Activated CD4-positive, alpha-beta T cell treated with anti-CD3 and anti-CD28 coated beads, Interleukin-10, Interleukin-2, amounts not matched to agents 100 ng/mL and 50 ng/mL, durations not matched to agents 16 hours and 8 hours (primary cell): ENCODE data around the gene BSND.

Experiments
- DNase-seq: peaks from one replicate; pipeline ENCODE4 v3.0.0-alpha.2; 2020

Gene BSND

DNA sequence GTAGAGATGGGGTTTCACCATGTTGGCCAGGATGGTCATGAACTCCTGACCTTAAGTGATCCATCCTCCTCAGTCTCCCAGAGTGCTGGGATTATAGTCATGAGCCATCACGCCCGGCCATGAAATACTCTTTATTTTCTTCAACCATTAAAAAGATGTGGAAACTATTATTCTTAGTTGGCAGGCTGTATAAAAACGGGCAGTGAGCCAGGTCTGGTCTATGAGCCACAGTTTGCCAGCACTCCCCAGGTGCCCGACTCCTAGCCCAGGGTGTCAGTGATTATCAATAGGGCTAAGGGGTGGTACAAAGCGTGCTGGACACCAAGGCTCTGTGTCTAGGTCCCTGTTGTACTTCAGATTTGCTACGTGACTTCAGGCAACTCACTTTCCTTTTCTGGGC is 22.0 kb upstream of the BSND start:
- no peak for DNase-seq

DNA sequence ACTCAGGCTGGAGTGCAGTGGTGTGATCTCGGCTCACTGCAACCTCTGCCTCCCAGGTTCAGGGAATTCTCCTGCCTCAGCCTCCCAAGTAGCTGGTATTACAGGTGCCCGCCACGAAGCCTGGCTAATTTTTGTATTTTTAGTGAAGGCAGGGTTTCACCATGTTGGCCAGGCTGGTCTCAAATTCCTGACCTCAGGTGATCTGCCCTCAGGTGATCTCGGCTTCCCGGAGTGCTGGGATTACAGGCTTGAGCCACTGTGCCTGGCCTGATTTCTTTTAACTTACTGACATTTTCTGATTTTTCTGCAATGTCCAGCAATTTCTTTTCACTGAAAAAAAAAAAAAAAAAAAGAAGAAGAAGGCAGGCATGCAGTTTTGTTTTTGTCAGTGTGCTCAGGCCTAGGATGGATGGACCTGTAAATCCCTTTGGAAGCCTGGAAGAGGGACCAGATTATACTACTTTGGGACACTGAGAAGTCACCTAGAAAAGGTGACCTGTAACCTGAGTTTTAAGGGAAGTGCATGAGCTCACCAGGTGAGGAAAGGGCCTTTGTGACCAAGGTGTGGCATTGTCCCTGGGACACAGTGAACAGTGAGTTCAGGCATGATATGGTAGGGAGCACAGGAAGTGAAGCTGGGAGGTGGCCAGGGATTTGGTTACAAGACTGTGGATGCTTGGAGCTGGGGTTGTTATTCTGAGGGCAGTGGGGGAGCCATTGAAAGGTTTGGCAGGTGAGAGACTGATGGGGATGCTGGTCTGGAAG is 21.0 kb upstream of the BSND start:
- DNase-seq = no peak

DNA sequence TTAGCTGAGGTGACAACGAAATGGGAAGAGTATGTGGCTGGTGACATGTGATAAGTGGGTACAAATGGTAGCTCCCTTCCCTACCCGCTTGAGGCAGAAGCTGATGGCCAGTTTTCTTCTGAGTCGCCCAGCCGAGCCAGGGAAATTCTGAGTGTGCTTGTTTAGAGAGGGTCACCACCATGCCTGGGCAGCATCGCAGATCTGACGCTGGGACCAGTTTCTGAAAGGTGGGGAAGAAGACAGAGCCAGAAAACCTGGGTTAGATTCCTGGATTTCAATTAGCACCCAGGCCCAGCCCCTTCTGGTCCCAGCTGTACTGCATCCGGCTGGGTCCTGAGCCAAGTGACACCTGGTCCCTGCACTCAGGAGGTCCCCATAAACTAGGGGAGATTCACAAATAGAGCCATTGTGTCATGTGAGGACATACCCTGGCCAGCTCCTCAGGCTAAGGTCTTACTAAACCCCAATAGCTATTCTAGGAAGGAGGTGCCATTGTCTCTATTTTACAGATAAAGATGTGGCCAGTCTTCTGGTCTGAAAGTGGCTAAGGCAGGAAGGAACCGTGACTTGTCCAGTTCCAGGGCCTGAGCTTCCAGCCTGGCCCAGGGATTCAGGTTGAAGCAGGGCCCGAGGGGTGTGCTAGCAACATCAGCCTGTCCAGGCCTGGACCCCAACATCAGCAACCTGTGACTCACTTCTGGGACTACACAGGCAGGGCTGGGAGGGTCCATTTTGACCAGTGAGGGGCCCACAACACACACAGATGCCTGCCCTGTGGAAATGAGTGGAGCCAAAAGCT is 20.0 kb upstream of the BSND start:
- no peak for DNase-seq

DNA sequence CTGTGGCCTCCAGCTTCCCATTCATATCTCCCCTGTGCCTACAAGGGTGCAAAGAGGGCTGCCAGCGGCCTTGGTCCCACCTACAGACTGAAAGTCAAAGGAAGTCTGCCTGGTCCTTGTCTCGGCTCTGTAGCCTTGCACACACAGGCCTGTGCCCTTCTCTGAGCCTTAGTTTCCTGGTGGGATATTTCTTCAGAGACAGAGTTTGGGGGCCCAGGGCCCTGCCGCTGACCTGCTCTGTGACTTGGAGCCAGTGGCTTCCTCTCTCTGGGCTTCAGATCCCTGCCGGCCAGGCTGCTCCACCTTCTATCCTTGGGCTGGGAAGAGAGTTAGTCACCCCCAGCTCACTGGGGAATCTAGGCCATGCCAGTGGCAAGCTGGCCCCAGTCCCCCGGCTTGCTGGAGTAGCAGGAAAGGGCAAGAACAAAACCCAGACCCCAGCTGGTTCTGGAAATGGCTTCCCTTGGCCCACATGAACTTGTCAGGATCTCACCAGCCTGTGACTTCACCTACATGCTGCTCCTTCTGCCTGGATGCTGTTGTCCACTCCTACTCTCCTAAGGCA is 19.3 kb upstream of the BSND start:
- DNase-seq = no peak

DNA sequence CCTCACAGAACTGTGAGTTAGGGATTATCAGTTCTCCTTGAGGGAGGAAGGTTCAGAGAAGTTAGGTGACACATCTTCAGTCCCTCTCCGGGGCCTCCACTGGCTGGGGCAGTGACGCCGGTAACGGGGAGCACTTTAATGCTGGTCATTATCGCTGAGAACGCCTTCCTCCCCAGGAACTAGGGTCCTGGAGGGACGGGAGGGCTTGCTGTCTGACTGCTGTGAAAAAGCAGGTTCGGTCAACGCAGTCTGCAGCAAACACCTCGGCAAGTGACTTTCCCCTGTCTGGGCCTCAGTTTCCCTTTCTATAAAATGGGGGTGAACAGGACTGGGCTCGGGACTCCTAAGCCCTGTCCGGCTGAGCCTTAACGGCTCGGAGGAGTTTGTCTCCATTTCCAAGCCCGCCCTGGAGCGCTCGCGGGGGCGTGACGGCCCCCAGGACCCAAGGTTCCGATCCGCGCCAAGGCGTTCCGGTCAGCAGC is 18.6 kb upstream of the BSND start:
- no peak for DNase-seq

DNA sequence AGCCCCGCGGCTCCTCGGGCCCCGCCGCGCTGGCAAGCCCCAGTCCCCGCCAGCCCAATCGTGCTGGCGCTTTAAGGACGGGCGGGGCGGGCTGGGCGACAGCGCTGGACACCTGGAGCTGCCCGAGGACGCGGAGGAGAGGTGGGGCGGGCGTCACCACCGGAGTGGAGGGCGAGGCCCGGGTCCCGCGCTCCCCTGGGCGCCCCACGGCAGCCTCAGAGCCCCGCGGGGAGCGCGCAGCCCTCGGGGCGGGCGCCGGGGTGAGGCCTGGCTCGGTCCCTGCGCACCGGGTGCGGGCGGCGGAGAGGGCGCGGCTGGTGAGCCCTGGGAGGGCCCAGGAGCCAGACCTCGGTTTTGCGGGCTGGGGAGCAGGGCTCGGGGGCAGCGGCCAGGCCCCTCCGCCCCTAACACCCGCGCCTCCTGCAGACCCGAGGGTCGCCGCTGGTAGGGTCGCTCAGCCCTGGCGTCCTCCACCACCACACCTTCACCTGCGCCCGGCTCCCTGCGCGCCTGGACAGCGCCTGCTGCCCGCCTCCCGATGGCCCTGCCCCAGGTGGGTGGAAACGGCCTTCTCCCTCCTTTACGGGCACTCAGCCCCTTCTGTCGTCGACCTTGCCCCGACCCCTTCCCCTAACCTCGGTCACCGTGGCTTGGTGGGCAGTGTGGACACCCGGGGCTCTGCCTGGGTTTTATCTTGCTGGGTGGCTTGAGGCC is 18.0 kb upstream of the BSND start, which contains the start of gene TMEM61:
TSS of gene TMEM61 (plus strand) at position 101 of the 714 bp plus-strand sequence. CDS start at position 539, 438 bp downstream.
- no peak for DNase-seq

DNA sequence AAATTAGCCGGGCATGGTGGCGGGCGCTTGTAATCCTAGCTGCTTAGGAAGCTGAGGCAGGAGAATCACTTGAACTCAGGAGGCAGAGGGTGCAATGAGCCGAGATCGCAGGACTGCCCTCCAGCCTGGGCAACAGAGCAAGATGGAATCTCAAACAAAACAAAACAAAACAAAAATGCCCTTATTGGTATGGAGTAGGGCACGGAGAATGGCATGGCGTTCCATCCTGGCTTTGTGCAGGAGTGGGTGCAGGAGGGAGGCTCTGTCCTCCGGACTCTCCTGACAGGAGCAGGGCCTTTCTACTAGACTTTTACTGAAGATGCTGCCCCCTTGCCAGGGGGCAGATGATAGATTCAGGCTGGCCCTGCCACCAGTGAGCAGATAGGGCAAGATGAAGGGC is 17.3 kb upstream of the BSND start:
- DNase-seq = no peak

DNA sequence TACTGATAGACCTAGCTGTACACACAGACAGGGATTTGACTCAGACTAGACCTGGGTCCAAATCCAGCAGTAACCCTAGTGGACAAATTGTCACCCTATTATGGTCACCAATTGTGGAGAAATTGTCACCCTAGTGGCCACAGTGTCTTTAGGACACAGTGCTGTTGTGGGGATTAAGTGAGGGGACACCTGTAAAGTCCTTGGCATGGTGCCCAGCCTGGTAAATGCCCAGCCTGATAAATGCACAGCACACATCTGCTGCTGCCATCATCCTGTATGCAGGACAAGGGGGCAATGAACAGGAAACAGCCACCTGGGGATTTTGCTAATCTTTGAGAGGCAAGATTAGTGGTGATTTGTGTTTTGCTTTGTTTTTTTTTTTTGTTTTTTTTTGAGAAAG is 16.0 kb upstream of the BSND start:
- DNase-seq = no peak

DNA sequence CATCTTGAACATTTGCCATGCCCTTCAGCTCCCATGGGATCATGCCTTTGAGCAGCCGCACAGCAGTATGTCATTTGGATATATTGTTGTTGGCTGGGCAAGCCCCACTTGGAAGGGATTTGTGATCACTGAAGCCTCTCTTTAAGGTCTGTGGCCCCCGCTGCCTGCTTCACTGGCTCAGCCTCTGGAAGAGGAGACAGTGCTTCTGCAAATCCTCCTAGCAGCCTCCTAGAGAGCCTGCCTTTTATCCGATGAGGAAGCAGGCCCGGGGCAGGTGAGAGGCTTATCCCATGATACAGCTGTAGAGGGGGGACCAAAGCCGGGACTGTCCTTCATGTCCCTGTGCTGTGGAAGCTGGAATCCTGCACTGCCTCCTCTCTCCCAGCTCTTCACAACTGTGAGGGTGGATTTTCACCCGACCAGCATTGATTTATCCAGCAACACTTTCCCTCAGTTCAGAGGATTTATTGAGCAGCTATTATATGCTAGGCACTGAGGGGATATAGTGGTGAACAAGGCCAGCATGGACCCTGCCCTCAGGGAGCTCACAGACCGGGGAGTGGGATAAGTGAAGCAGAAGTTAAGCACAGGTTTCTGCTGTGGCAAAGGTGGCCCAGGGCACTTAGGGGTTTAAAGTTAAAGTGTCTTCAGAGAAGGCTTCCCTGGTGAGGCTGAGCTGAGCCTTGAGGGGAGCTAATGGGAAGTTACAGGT is 14.4 kb upstream of the BSND start:
- no peak for DNase-seq

DNA sequence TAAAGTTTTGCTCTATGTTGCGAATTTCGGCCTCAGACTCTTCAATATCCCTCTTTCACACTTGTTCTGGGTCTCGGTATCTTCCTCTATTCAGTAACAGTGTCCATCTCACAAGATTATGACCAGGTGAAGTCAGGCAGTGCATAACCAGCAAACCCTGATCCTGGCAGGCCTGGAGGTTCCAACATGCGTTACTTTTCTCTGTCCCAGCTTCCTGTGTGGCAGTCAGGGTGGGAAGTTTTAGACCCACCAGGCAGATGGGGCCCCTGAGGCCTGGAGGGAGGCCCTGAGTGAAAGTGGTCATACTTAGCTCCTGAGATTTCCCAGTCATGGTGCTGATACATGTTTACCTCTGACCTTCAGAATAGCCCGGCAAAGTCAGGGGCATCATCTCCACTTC is 13.2 kb upstream of the BSND start:
- no peak for DNase-seq

DNA sequence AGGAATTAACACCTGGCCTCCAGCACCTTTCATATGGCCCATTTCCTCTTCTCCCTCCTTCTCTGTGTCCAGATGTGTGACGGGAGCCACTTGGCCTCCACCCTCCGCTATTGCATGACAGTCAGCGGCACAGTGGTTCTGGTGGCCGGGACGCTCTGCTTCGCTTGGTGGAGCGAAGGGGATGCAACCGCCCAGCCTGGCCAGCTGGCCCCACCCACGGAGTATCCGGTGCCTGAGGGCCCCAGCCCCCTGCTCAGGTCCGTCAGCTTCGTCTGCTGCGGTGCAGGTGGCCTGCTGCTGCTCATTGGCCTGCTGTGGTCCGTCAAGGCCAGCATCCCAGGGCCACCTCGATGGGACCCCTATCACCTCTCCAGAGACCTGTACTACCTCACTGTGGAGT is 12.7 kb upstream of the BSND start:
- DNase-seq = no peak

DNA sequence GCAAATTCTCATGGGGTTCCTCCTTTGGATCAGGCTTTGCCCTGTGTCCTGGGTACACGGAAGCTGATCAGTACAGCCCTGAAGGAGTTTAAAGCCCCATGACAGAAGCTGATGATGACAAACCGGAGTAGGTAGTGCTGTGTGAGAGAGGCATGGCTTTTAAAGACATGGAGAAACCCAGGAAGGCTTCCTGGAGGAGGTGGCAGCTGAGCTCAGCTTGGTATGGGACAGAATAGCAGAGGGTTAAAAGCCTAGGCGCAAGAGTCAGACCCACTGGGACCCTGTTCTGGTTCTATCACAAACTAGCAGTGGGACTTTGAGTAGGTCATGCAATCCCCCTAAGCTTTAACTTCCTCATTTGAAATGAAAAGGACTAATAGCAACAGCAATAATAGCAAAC is 12.2 kb upstream of the BSND start:
- no peak for DNase-seq

DNA sequence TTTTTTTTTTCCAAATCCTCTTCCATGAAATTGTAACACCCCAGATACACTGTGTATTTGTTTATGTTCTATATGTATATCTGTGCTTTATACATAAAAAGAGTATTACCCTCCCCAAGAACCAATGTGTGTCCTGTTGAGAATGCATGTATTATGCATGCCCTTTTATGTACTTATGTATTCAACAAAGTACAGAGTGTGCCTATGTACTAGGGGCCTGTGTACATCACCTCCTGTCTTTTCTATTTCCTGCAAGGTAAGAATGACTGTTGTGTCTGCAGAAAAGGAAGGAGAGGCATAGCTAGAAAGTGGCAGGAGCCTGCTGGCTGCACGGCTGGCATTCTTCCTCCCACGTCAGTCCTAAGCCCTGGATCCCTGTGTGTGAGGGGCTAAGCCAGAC is 11.3 kb upstream of the BSND start:
- no peak for DNase-seq

DNA sequence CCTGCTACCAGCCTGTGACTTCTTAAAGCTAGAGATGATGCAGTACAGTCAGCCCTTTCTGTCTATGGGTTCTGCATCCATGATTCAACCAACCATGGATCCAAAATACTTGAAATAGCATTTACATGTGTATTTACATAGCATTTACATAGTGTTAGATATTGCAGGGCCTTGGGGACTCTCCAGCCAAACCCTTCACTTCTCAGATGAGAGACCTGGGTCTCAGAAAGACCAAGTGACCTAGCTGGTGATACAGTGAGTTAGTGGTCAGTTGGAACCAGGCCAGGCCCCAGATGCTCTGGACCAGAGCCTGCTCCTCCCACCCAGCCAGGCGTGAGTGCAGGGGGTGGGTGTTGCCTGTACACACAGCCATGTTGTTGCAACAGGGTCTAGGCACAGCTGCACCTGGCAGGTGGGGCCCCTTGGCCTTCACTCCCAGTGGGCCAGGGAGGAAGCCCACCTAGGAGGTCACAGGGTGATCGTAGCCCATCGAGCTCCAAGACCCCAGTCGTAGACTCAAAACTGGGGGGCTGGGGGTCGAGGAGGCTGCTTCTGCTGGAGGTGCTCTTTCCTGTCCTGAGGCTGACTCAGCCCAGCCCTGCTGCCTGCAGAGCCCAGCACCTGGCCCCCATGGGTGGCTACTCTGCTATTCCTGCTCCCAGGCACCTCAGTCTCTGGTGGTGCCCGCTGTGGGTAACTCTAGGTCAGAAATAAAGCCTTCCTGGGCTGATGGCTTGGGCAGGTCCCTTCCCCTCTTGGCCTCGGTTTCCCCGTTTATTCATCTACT is 10.6 kb upstream of the BSND start:
- DNase-seq = no peak

DNA sequence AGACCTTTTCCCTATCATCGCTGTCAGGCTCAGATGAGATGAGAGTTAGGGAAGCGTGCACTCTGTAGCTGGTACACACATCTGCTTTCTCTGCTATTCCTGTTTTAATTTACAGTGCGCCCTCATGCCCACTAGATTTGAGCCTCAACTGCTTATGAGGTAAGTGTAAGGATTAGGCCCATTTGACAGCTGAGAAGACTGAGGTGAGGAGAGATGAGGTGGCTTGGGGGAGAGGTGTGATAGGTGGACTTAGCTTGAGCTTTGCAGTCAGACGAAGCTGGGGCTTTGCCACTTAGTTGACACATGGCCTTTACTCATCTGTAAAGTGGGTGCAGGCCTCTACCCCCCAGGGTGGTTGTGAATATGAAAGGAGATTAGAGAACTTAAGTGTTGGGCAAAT is 9.8 kb upstream of the BSND start:
- no peak for DNase-seq

DNA sequence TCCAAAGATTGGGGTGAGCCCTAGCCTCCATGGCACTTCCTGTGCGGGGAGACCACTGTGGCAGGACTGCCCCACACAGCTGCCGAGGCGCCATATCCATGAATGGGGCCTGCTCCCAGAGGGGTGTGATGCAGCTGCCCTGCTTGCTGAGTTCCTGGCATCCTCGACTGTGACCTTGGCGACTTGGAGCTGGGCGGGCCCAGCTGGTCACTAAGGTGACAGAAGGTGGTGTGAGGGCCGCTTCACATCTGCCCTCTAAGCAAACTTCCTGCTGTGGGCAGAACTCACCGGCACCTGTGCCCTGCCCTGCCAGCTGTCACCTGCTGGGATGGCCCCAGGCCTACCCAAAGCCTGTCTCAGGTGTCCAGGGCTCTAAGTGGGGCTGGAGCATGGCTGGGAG is 9.3 kb upstream of the BSND start:
- DNase-seq = no peak

DNA sequence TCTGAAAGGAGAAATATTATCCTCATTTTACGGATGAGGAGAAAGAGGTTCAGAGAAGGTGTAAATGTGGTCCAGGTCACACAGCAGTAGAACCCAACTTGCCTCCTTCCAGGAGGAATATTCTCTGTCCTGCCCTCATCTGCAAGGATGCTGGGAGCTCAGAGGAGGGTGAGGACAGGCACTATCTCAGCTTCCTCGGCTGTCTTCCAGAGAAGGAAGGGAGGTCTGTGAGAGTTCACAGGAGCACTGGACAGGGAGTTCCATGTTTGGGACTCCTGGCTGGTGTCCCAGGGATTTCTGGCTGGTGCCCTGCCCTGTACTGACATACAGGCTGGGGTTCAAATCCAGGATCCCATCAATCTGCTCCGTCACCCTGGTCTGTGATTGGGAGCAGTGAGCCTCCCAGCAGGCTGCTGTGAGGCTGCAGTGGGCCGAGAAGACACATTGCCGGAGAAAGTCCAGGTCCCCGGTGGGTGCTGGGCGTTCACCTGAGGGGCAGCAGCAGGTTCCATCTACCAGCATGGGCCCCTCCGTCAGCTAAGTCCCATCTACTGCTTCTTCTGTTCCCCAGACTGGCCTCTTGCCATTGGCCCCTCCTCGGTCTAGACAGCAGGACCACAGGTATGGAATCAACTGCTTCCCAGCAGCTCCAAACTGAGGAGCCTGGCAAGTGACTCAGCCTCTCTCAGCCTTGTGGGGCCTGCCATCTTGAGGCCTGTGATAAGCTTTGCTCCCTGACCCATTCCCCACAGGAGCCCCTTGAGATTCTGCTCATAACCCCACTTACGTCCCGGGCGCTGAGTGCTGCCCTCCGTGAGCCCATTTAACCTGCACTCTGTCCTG is 8.5 kb upstream of the BSND start:
- no peak for DNase-seq

DNA sequence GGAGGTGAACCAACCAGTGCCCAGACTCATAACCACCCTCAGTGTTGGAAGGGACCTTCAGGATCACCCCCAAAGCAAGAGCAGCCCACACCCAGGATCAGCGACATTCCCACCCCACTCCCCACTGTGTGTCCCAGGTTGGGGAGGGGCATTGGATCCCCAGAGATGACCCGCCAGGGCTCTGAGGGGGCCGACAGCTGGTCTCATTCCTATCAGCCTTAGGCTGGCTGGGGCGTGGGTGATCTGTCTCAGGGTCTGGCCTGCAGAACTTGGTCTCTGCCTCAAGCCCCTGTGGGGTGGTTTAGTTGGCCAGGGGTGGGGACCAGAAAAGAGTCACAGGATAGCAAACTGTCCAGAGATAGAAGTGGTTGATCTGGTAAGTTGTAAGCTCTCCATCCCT is 7.8 kb upstream of the BSND start:
- no peak for DNase-seq

DNA sequence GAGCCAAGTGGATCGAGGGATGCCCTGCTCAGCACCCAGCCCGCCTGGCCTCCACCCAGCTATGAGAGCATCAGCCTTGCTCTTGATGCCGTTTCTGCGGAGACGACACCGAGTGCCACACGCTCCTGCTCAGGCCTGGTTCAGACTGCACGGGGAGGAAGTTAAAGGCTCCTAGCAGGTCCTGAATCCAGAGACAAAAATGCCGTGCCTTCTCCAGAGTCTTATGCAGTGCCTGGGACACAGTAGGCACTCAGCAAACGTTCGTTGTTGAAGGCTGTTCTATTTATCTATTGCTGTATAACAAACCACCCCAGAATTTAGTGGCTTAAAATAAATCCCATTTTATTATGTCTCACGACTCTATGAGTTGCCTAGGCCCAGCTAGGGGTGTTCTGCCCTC is 6.8 kb upstream of the BSND start:
- no peak for DNase-seq

DNA sequence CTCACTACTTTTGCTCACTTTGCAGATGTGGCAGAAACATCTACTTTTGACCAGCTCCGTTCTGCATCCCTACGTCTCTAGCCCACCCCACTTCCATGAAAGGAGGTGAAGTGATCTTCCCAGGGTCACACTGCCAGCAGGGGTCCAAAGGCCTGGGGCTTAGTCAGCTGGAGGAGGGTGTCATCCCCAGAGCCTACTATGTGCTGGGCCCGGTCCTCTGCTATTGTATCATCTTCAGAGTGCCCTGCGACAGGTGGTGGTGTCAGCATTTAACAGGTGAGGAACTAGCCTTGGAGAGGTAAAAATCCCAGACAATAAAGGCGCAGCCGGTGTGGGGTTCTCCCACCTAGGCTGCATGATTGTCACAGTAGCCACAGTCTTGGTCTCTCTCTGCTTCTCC is 5.6 kb upstream of the BSND start:
- no peak for DNase-seq
